Testis (tissue), 2 donors: ENCODE measurements around the gene NOXRED1.

Source experiments
- CTCF ChIP-seq, 3 experiments: fragments of 450-650 bp in 2 of 3; fragments of 200-600 bp in 1 of 3; sonication (generic) in 1 of 3; IDR thresholded peaks; one replicate each; pipeline ENCODE4 v1.5.1; 2016 to 2019; ENCODE audit warnings: antibody characterized with exemption in 3 of 3, mild to moderate bottlenecking in 2 of 3, moderate library complexity in 1 of 3
- POLR2A ChIP-seq: fragments of 450-650 bp; IDR thresholded peaks from one replicate; pipeline ENCODE4 v1.6.1; 2017; ENCODE audit warnings: antibody characterized with exemption, mild to moderate bottlenecking, moderate library complexity

GRCh38 chr14:77416836-77417235 lies 6.5 kb downstream of the NOXRED1 start:
- no peak for TF ChIP-seq CTCF (IDR thresholded peaks at IDR 0.05)
- TF ChIP-seq POLR2A = no peak
